MM.1S (cell line): Measurements from ENCODE around the gene C16orf95.

Source experiments
- DNase-seq: peaks from one replicate; pipeline ENCODE4 v3.0.0-alpha.2; 2015
- H2AFZ ChIP-seq: fragments of 300-600 bp; sonication (generic); 2 replicates; pipeline ENCODE4 v1.6.0; 2016; ENCODE audit warnings: antibody characterized with exemption, low read length
- H3F3A ChIP-seq: fragments of 300-600 bp; sonication (generic); 2 replicates; pipeline ENCODE4 v1.6.1; 2016; ENCODE audit warnings: mild to moderate bottlenecking, antibody characterized with exemption, low read length, moderate library complexity, mixed read lengths; ENCODE audit not compliant: insufficient read depth
- H3K27ac ChIP-seq: fragments of 300-600 bp; sonication (generic); 2 replicates; pipeline ENCODE4 v1.5.1; 2016; ENCODE audit warnings: mild to moderate bottlenecking, low read length
- H3K27me3 ChIP-seq: fragments of 300-600 bp; sonication (generic); replicated peaks from 2 replicates; pipeline ENCODE4 v1.6.0; 2016; ENCODE audit warnings: low read length; ENCODE audit not compliant: insufficient read depth
- H3K36me3 ChIP-seq: fragments of 300-600 bp; sonication (generic); replicated peaks from 2 replicates; pipeline ENCODE4 v1.6.1; 2016; ENCODE audit warnings: mild to moderate bottlenecking, low read length, mixed read lengths; ENCODE audit not compliant: insufficient read depth
- H3K4me1 ChIP-seq: fragments of 300-600 bp; sonication (generic); 2 replicates; pipeline ENCODE4 v1.6.1; 2016; ENCODE audit warnings: low read length, mixed read lengths
- H3K4me2 ChIP-seq: fragments of 300-600 bp; sonication (generic); 2 replicates; pipeline ENCODE4 v1.6.0; 2016; ENCODE audit warnings: low read depth, low read length
- H3K4me3 ChIP-seq: fragments of 300-600 bp; sonication (generic); 2 replicates; pipeline ENCODE4 v1.5.1; 2016; ENCODE audit warnings: low read length, mixed read lengths
- H3K79me2 ChIP-seq: fragments of 300-600 bp; sonication (generic); 2 replicates; pipeline ENCODE4 v1.6.1; 2016; ENCODE audit warnings: mixed run types, low read length, mixed read lengths
- H3K9ac ChIP-seq: fragments of 300-600 bp; sonication (generic); 2 replicates; pipeline ENCODE4 v1.6.1; 2016; ENCODE audit warnings: low read length, mixed read lengths
- H3K9me2 ChIP-seq: fragments of 300-600 bp; sonication (generic); replicated peaks from 2 replicates; pipeline ENCODE4 v1.6.1; 2016; ENCODE audit warnings: mild to moderate bottlenecking, low read length, mixed read lengths; ENCODE audit not compliant: insufficient read depth
- H3K9me3 ChIP-seq: fragments of 300-600 bp; sonication (generic); replicated peaks from 2 replicates; pipeline ENCODE4 v1.6.1; 2016; ENCODE audit warnings: mild to moderate bottlenecking, low read length, mixed read lengths; ENCODE audit not compliant: insufficient read depth
- H4K20me1 ChIP-seq: fragments of 300-600 bp; sonication (generic); 2 replicates; pipeline ENCODE4 v1.6.1; 2016; ENCODE audit warnings: mild to moderate bottlenecking, low read length, moderate library complexity, mixed read lengths; ENCODE audit not compliant: insufficient read depth
- CTCF ChIP-seq: fragments of 300-600 bp; sonication (generic); IDR thresholded peaks from 2 replicates; pipeline ENCODE4 v1.5.1; 2016; ENCODE audit warnings: antibody characterized with exemption, low read length, mixed read lengths
- EZH2 ChIP-seq: fragments of 300-600 bp; sonication (generic); optimal IDR thresholded peaks from 2 replicates; pipeline ENCODE3; 2017; ENCODE audit warnings: low read depth, mild to moderate bottlenecking, antibody characterized with exemption, low read length, mixed read lengths
- EZH2phosphoT487 ChIP-seq: fragments of 300-600 bp; sonication (generic); IDR thresholded peaks from 2 replicates; pipeline ENCODE4 v1.6.1; 2018; ENCODE audit warnings: antibody characterized with exemption, low read length

C16orf95 gene

GRCh38 chr16:87273471-87274030 is 43.6 kb downstream of the C16orf95 start:
- H3K27me3 ChIP-seq, result no peaks in the 10 kb centered on the region
- TF ChIP-seq EZH2phosphoT487, result no peak
- TF ChIP-seq CTCF, result no peak
- no peak for TF ChIP-seq EZH2
- H3K79me2 ChIP-seq, result no peaks in the 10 kb centered on the region
- no peak overlapping the region for H3K9ac ChIP-seq
- H2AFZ ChIP-seq, result no peak overlapping the region
- H3K9me3 ChIP-seq, result no peaks in the 10 kb centered on the region
- no peak overlapping the region for H3K4me3 ChIP-seq
- no peaks in the 10 kb centered on the region for H3K4me1 ChIP-seq
- no peak for DNase-seq
- H3K27ac ChIP-seq, result no peak overlapping the region
- H4K20me1 ChIP-seq, result no peaks in the 10 kb centered on the region
- H3K36me3 ChIP-seq, result no peaks in the 10 kb centered on the region
- no peak overlapping the region for H3K4me2 ChIP-seq
- no peaks in the 10 kb centered on the region for H3K9me2 ChIP-seq
- H3F3A ChIP-seq, result no peaks in the 10 kb centered on the region

DNA sequence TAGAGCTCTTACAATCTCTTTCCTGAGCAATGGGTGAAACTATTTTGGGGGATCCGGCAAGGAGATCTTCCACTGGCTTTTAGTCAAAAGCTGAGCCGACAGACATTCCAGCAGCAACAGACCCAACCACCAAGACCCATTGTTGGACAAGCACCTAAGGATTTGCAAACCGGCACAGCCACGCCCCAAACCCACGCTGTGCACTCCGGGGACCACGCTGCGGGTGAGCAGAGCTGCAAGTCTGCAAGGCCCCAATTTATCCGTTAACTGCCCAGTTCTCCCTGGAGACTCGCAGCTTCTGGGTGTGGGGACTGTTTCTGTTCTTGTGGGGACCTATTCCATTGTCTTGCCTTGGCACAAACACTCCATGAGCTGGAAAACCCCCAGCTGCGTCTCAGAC is 45.9 kb downstream of the C16orf95 start:
- Histone ChIP-seq H3K9ac (no peak overlapping the region), H3K27me3 (no peaks in the 10 kb centered on the region), H3K79me2 (no peaks in the 10 kb centered on the region), H3F3A (no peaks in the 10 kb centered on the region), H3K9me3 (no peaks in the 10 kb centered on the region), H3K36me3 (no peaks in the 10 kb centered on the region), H3K4me2 (no peak overlapping the region), H4K20me1 (no peaks in the 10 kb centered on the region), H3K4me1 (no peaks in the 10 kb centered on the region), H3K9me2 (no peaks in the 10 kb centered on the region), H2AFZ (no peak overlapping the region), H3K4me3 (no peak overlapping the region), H3K27ac (no peak overlapping the region)
- TF ChIP-seq EZH2phosphoT487 (no peak), EZH2 (no peak), CTCF (no peak)
- no peak for DNase-seq

DNA sequence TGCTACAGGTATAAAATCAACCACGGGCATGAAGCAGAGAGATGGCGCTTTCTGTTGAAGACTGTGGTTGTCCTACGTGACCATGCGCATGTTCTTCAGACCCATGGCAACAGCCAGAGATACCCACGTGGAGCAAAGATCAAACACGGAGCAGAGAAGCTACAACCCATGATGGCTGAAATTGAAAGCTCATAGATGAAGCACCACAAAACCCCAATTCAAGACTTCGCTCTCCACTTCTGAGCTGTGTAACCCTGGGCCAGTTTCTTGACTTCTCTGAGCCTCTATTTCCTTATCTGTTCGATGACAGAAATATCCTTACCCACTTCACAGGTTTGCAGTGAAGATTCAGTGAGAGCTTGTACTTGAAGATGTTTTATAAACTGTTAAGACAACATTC is 49.6 kb downstream of the C16orf95 start:
- Histone ChIP-seq H2AFZ (no peak overlapping the region), H3K9me2 (no peaks in the 10 kb centered on the region), H3K4me2 (no peak overlapping the region), H3K36me3 (no peaks in the 10 kb centered on the region), H3K27me3 (no peaks in the 10 kb centered on the region), H3K9ac (no peak overlapping the region), H3K9me3 (no peaks in the 10 kb centered on the region), H4K20me1 (no peaks in the 10 kb centered on the region), H3K79me2 (no peaks in the 10 kb centered on the region), H3F3A (no peaks in the 10 kb centered on the region), H3K27ac (no peak overlapping the region), H3K4me1 (no peaks in the 10 kb centered on the region), H3K4me3 (no peak overlapping the region)
- TF ChIP-seq EZH2phosphoT487 (no peak), CTCF (no peak), EZH2 (no peak)
- no peak for DNase-seq
